HUES6 (cell line): ENCODE results near the gene UBAC1.
"Not testable (repeated sequence)": the region's sequence is repeated elsewhere in the genome, so short reads cannot be mapped to it uniquely, and the experiment has no call there.

Experiments used
- H3K27ac ChIP-seq: 2 replicates; pipeline ENCODE4 v1.7.0; 2013; ENCODE audit warnings: low read depth, mild to moderate bottlenecking, low read length, inconsistent platforms
- H3K27me3 ChIP-seq: 2 replicates; pipeline ENCODE4 v1.6.1; 2013; ENCODE audit warnings: low read length; ENCODE audit not compliant: control insufficient read depth, insufficient read depth
- H3K36me3 ChIP-seq: 2 replicates; pipeline ENCODE4 v1.6.1; 2013; ENCODE audit warnings: low read length; ENCODE audit not compliant: control insufficient read depth, insufficient read depth
- H3K4me1 ChIP-seq: 2 replicates; pipeline ENCODE4 v1.6.1; 2013; ENCODE audit warnings: low read length; ENCODE audit not compliant: control insufficient read depth, insufficient read depth
- H3K4me3 ChIP-seq: 2 replicates; pipeline ENCODE4 v1.5.1; 2013; ENCODE audit warnings: low read depth, low read length
- H3K9ac ChIP-seq: one replicate; pipeline ENCODE4 v1.6.1; 2013; ENCODE audit warnings: mild to moderate bottlenecking, low read length
- H3K9me3 ChIP-seq: 2 replicates; pipeline ENCODE4 v1.6.1; 2013; ENCODE audit warnings: low read depth, low read length; ENCODE audit not compliant: control insufficient read depth, insufficient read depth

UBAC1 gene

DNA sequence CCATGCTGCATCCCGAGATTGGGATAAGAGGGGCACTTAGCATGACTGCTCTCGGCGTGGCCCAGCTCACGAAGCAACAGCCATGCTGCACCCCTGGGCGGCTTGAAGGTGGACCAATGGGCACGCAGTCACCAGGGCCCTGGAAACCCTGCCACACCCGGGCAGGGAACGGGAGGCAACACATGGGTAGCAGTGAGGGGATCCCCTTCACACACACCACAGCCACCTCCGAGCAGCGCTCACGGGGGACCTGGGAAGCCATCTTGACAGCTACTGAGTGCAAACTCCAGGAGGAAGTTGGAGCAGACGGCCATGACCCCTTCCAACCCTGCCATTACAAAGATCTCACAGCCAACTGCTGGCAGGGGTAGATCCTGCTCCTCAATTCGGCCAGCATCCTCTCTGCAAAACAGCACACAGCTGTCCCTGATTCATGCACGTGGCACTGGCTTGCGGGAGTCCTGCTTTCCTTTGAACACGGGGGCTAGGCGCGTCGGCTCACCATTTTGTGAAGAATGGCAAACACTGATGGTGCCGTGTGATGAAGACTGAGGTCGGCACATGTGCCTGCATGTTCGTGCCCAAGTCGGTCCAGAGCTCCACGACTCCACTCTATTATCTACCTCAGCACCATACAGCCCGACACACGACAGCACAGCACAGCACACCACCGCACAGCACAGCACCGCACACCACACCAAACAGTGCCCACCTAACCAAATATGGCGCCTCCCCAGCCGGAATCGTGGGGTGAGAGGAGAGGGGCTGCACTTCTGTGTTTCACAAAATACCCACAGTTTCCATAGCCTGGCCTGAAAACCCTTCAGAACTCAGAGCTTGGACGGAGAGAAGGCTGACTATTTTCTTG, 5.0 kb downstream of the UBAC1 start:
- no peak overlapping the region for H3K27ac ChIP-seq

DNA sequence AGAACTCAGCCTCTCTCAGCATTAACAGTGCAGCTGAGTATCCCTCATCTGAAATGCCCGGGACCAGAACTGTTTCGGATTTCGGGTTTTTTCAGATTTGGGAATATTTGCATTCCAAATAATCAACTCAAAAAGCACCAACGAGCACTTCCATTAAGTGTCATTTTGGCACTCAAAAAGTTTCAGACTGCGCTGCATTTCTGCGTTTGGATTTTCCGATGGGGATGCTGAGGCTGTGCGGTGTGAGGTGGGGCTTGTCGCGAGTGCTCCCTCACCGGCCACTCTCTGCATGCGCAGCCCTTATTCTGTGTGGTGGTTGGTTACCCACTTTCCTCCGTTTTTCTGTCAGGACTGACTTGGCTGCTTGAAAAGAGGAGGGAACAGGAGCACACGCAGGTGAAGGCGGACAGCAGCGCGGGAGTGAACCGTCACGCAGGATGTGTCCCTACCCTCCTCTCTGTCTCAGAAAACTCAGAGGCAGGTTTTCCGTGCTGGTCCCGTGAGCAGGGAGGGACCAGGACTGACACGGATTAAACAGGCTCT, 8.4 kb downstream of the UBAC1 start:
- Histone ChIP-seq H3K9ac (no peak overlapping the region), H3K4me3 (no peak overlapping the region), H3K27me3 (no peaks in the 10 kb centered on the region), H3K27ac (no peak overlapping the region), H3K9me3 (no peaks in the 10 kb centered on the region), H3K4me1 (peaks cover 5% of the 10 kb centered on the region; the same call in 1 of the 2 replicates), H3K36me3 (peaks cover 54% of the 10 kb centered on the region)

More for the DNA sequence above, 5.0 kb downstream of the UBAC1 start:
- Histone ChIP-seq H3K27me3 (no peaks in the 10 kb centered on the region), H3K4me1 (peaks cover 12% of the 10 kb centered on the region), H3K9ac (no peak overlapping the region), H3K4me3 (no peak overlapping the region), H3K9me3 (no peaks in the 10 kb centered on the region), H3K36me3 (peaks cover 27% of the 10 kb centered on the region)

DNA sequence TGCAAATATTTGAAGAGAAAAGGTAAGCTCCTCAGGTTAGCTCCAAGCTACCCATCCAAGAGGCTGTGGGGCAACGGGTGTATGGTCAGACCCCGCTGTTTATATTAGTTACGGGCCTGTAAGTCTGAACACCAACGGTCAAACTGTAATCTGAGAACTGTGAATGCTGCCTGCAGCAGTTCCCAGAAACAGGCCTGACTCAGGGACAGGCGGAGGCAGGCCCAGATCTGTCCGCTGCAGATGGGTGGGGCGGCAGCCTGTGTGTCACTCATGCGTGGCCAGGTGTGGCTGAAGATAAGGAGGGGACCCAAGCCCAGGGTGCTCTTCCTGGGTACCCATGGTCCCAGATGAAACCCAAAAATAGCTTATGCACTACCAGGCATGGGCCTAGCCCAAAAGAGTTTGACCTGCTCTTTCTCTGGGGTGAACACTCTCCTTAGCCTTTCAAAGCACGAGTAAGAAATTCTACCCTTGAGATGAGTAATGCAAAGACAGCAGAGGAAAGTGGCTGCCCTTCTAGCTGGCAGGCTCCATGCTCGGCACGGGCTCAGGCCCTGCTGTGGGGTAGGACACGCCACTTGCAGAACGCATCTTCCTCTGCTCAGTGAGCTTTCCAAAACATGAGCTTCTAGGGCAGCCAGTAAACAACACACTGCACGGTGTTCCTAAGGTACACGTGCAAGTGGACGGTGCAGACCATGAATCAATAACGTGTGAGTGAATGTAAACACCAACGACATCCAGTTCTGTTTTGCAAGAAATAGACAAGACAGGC, 9.1 kb downstream of the UBAC1 start:
- Histone ChIP-seq H3K36me3 (peaks cover 59% of the 10 kb centered on the region), H3K9ac (peak overlapping the region; percentile 34), H3K4me1 (peaks cover 5% of the 10 kb centered on the region; the same call in 1 of the 2 replicates), H3K27ac (no peak overlapping the region), H3K4me3 (no peak overlapping the region), H3K27me3 (no peaks in the 10 kb centered on the region), H3K9me3 (no peaks in the 10 kb centered on the region)

DNA sequence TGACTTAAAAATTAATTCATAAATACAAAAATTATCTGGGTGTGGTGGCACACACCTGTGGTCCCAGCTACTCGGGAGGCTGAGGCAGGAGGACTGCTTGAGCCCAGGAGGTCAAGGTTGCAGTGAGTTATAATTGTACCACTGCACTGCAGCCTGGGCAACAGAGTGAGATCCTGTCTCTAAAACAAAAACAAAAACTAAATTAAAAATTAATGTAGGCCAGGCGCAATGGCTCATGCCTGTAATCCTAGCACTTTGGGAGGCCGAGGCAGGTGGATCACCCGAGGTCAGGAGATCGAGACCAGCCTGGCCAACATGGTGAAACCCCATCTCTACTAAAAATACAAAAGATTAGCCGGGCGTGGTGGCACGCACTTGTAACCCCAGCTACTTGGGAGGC, 9.9 kb downstream of the UBAC1 start:
- not testable (repeated sequence) for H3K27ac ChIP-seq, H3K9ac ChIP-seq, H3K4me1 ChIP-seq, H3K27me3 ChIP-seq, H3K4me3 ChIP-seq, H3K9me3 ChIP-seq
- peaks cover 67% of the 10 kb centered on the region for H3K36me3 ChIP-seq

DNA sequence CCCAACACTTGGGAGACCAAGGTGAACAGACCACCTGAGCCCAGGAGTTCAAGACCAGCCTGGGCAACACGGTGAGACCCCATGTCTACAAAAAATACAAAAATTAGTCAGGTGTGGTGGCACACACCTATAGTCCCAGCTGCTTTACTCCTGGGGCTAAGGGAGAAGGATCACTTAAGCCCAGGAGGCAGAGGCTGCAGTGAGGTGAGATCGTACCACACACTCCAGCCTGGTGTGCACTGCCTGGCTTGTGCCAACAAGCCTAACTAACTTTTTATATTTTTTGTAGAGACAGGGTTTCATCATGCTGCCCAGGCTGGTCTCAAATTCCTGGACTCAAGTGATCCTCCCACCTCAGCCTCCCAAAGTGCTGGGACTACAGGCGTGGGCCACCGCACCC, 10.3 kb downstream of the UBAC1 start:
- not testable (repeated sequence) for H3K27ac ChIP-seq, H3K27me3 ChIP-seq, H3K9me3 ChIP-seq, H3K9ac ChIP-seq, H3K4me1 ChIP-seq, H3K4me3 ChIP-seq
- H3K36me3 ChIP-seq = peaks cover 71% of the 10 kb centered on the region

DNA sequence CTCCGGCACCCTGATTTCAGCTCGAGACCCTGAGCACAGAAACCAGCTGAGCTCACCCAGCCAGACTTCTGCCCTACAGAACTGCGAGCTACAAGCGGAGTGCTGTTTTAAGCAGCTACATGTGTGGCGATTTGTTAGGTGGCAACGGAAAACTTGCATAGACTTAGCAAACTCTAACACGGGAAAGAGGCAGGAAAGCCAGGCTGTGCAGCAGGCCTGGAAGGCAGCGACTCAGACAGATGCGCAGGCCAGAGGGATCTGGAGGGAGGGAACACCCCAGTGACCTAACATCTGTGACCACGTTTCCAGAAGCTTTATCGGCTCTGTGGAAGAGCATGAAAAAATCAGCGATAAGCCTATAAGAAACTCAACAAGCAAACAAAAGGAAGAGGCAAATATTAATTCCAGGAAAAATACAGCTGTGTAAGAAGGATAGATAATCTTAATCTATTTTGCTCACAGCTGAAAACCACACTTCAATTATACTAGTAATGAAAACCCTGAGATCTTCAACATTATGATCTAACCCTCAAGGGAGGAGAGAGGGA, 11.0 kb downstream of the UBAC1 start:
- H3K9ac ChIP-seq = no peak overlapping the region
- H3K4me1 ChIP-seq = peaks cover 5% of the 10 kb centered on the region; the same call in 1 of the 2 replicates
- no peaks in the 10 kb centered on the region for H3K9me3 ChIP-seq
- H3K27ac ChIP-seq = no peak overlapping the region
- no peak overlapping the region for H3K4me3 ChIP-seq
- H3K27me3 ChIP-seq = no peaks in the 10 kb centered on the region
- peaks cover 78% of the 10 kb centered on the region for H3K36me3 ChIP-seq

DNA sequence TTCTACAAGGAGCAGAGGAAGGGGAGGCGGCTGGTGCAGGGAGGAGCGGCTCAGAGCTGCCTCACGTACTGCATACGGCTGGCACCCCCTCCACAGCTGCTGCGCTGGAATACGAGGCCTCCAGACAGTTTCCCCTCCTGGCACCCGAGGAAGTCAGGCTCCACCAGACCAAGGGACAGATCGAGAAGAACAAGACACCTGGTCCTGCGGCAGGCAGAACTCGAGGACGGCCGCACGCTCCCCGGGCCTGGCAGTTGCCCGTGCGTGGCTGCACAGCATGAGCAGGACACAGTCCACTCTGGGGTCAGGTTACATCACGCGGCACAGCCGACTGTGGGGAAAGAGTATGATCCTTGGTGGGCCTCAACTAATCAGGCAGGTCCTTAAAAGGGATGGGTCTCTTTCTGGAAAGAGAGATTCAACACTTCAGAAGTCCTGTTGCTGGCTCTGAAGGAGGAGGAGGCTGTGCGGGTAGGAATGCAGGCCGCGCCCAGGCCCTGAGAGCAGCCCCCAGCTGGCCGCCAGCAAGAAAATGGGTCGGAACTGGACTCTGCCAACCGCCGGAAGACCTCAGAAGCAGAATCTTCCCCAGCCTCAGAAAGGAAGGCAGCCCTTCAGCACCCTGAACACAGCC, 11.6 kb downstream of the UBAC1 start:
- no peaks in the 10 kb centered on the region for H3K9me3 ChIP-seq
- no peak overlapping the region for H3K4me3 ChIP-seq
- H3K9ac ChIP-seq = no peak overlapping the region
- peaks cover 79% of the 10 kb centered on the region for H3K36me3 ChIP-seq
- peaks cover 5% of the 10 kb centered on the region; the same call in 1 of the 2 replicates for H3K4me1 ChIP-seq
- no peak overlapping the region for H3K27ac ChIP-seq
- no peaks in the 10 kb centered on the region for H3K27me3 ChIP-seq

DNA sequence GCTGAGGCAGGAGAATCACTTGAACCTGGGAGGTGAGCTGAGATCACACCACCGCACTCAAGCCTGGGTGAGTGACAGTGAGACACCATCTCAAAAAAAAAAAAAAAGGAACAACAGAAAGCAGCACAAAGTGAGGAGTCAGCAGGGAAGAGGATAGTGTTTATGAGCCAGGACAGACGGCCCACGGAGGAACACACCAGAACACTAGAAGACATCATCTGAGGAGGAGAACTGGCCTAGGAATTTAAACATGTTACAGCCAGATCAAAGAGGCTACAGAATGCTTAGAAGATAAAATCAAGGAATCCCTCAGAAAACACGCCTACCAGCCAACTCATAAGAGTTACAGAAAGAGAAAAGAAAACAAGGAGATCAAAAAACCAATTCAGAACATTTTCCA, 12.2 kb downstream of the UBAC1 start:
- no peak overlapping the region for H3K9ac ChIP-seq
- peaks cover 80% of the 10 kb centered on the region for H3K36me3 ChIP-seq

DNA sequence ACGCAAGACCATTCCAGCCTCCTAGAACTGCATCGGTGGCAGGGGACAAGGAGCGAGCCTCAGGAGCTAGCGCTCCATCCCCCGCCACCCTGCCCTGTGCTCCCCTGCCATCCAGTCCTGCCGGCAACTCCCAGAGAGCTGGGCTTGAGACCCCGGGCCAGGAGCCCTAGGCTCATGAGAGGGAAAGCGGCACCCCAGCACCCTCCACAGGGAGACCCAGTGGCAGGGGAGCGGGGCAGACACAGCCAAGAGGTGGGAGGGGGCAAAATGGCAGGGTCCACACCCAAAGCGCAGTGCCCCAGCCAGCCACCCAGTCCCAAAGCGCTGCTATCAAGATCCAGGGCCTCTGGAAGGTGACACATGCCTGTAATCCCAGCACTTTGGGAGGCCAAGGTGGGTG, 12.7 kb downstream of the UBAC1 start:
- Histone ChIP-seq H3K27ac (no peak overlapping the region), H3K9me3 (no peaks in the 10 kb centered on the region), H3K36me3 (peaks cover 81% of the 10 kb centered on the region), H3K4me3 (no peak overlapping the region), H3K4me1 (peaks cover 5% of the 10 kb centered on the region; the same call in 1 of the 2 replicates), H3K27me3 (no peaks in the 10 kb centered on the region), H3K9ac (no peak overlapping the region)

More for the DNA sequence above, 12.2 kb downstream of the UBAC1 start:
- H3K4me1 ChIP-seq = peaks cover 5% of the 10 kb centered on the region; the same call in 1 of the 2 replicates
- no peaks in the 10 kb centered on the region for H3K9me3 ChIP-seq
- H3K27ac ChIP-seq = no peak overlapping the region
- H3K4me3 ChIP-seq = no peak overlapping the region
- H3K27me3 ChIP-seq = no peaks in the 10 kb centered on the region

DNA sequence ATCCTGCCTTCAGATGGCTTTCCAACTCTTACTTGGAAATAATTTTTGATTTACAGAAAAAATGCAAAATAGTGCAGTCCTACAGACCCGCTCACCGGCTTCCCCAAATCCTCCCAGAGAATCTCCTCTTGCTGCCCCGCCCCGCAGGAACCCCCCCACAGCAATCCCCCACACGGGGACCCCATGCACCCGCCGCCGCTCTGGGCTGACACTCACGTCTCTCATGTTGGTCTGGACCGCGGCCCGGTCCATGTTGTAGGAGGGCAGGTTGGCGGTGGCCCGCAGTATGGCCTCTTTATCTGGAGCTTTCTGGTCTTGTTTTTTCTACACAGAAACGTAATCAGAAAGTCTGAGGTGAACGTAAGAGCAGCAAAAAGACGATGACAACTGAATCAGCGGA, 13.6 kb downstream of the UBAC1 start:
- Histone ChIP-seq H3K36me3 (peaks cover 79% of the 10 kb centered on the region), H3K27ac (no peak overlapping the region), H3K4me1 (peaks cover 5% of the 10 kb centered on the region; the same call in 1 of the 2 replicates), H3K27me3 (no peaks in the 10 kb centered on the region), H3K9me3 (no peaks in the 10 kb centered on the region), H3K9ac (no peak overlapping the region), H3K4me3 (no peak overlapping the region)
